ENCODE results near the gene COL15A1. TPM values are rescaled to one million over a fixed set of nuclear protein-coding genes. Genes with fewer than 3 reads are reported as not detected.
A peak's percentile ranks its signal among the peaks of the same experiment; 100 is the strongest.

COL15A1 gene
- total RNA-seq, 4 donors from 2014 or later, result 4.6 to 51.9 (median 10.7) TPM

- H3K4me1 ChIP-seq, result no peaks in the 10 kb centered on the region
- intact Hi-C loops (cut with DNase I; ENCODE audit: low total_unique reads) (no loop called here), in situ Hi-C loops (cut with MboI; ENCODE audit: low pct_ligation_motif_present in 1 of 4, low pct_unique_long_range_greater_than_20kb in 1 of 4, low sequenced_read_pairs in 3 of 4) (no loop called here)
- WGBS, 2 donors (ENCODE audit: low coverage in 1 of 2), result 86 to 90% methylated on average over 1 of the region's 1 CpG
- no peak overlapping the region for H3K4me3 ChIP-seq
- no peak for DNase-seq
- TF ChIP-seq POLR2A (IDR thresholded peaks at IDR 0.05) (no peak), POLR2AphosphoS5 (IDR thresholded peaks at IDR 0.05) (no peak), CTCF (IDR thresholded peaks at IDR 0.05) (no peak), EP300 (IDR thresholded peaks at IDR 0.05; ENCODE audit: low read depth) (no peak)
- no peaks in the 10 kb centered on the region for H3K36me3 ChIP-seq
- no peak overlapping the region for H3K27ac ChIP-seq
- H3K27me3 ChIP-seq, result no peaks in the 10 kb centered on the region
- no peaks in the 10 kb centered on the region for H3K9me3 ChIP-seq
Observed at GRCh38 chr9:99069075-99069474, 125.4 kb downstream of the COL15A1 start.

- no peak for DNase-seq
- TF ChIP-seq POLR2AphosphoS5 (IDR thresholded peaks at IDR 0.05) (no peak), CTCF (IDR thresholded peaks at IDR 0.05) (no peak)
- no peak overlapping the region for H3K4me3 ChIP-seq
- WGBS, 2 donors (ENCODE audit: low coverage in 1 of 2), result 92 to 94% methylated on average over 9 to 12 of the region's 12 CpGs
- intact Hi-C loops (cut with DNase I; ENCODE audit: low total_unique reads) (no loop called here), in situ Hi-C loops (cut with MboI; ENCODE audit: low pct_ligation_motif_present in 1 of 4, low pct_unique_long_range_greater_than_20kb in 1 of 4, low sequenced_read_pairs in 3 of 4) (no loop called here)
- no peaks in the 10 kb centered on the region for H3K4me1 ChIP-seq
- no peaks in the 10 kb centered on the region for H3K27me3 ChIP-seq
- no peak overlapping the region for H3K27ac ChIP-seq
- no peaks in the 10 kb centered on the region for H3K36me3 ChIP-seq
- H3K9me3 ChIP-seq, result no peaks in the 10 kb centered on the region
Observed at GRCh38 chr9:99069546-99069945, 125.8 kb downstream of the COL15A1 start.

GRCh38 chr9:99070681-99071080 is 127.0 kb downstream of the COL15A1 start:
- TF ChIP-seq POLR2A (IDR thresholded peaks at IDR 0.05) (no peak), POLR2AphosphoS5 (IDR thresholded peaks at IDR 0.05) (no peak), EP300 (IDR thresholded peaks at IDR 0.05; ENCODE audit: low read depth) (no peak), CTCF (IDR thresholded peaks at IDR 0.05) (no peak)
- in situ Hi-C loops (cut with MboI; ENCODE audit: low pct_ligation_motif_present in 1 of 4, low pct_unique_long_range_greater_than_20kb in 1 of 4, low sequenced_read_pairs in 3 of 4) (no loop called here), intact Hi-C loops (cut with DNase I; ENCODE audit: low total_unique reads) (no loop called here)
- H3K4me1 ChIP-seq, result peaks cover 0 to 3% (median 0%) of the 10 kb centered on the region in 4 donors
- DNase-seq, result no peak
- no peaks in the 10 kb centered on the region for H3K36me3 ChIP-seq
- 85 to 88% methylated on average over 3 to 6 of the region's 6 CpGs for WGBS, 2 donors (ENCODE audit: low coverage in 1 of 2)
- H3K27ac ChIP-seq, result peak overlapping the region in 1 of 4 donors; percentile 30
- no peaks in the 10 kb centered on the region for H3K9me3 ChIP-seq
- H3K27me3 ChIP-seq, result no peaks in the 10 kb centered on the region
- H3K4me3 ChIP-seq, result no peak overlapping the region

- no peak overlapping the region for H3K4me3 ChIP-seq
- H3K27me3 ChIP-seq, result no peaks in the 10 kb centered on the region
- TF ChIP-seq POLR2A (IDR thresholded peaks at IDR 0.05), result no peak
- TF ChIP-seq CTCF (IDR thresholded peaks at IDR 0.05), result no peak
- no peak for TF ChIP-seq POLR2AphosphoS5 (IDR thresholded peaks at IDR 0.05)
- no peak for TF ChIP-seq EP300 (IDR thresholded peaks at IDR 0.05; ENCODE audit: low read depth)
- WGBS, 2 donors (ENCODE audit: low coverage in 1 of 2), result 74 to 88% methylated on average over 7 to 9 of the region's 9 CpGs
- H3K4me1 ChIP-seq, result peaks cover 0 to 5% (median 2%) of the 10 kb centered on the region in 4 donors
- intact Hi-C loops (cut with DNase I; ENCODE audit: low total_unique reads) (no loop called here), in situ Hi-C loops (cut with MboI; ENCODE audit: low pct_ligation_motif_present in 1 of 4, low pct_unique_long_range_greater_than_20kb in 1 of 4, low sequenced_read_pairs in 3 of 4) (no loop called here)
- DNase-seq, result no peak
- H3K36me3 ChIP-seq, result no peaks in the 10 kb centered on the region
- H3K9me3 ChIP-seq, result no peaks in the 10 kb centered on the region
- H3K27ac ChIP-seq, result peak overlapping the region in 1 of 4 donors; percentile 30
Observed at GRCh38 chr9:99071313-99072039, 127.8 kb downstream of the COL15A1 start.

Measured in transverse colon (tissue), 4 donors.